Stimulated activated CD8-positive, alpha-beta memory T cell treated with anti-CD3 and anti-CD28 coated beads, Interleukin-4, amount 100 ng/mL, for 24 hours (primary cell): ENCODE data around the gene WARS2.
"Not testable (repeated sequence)": the region's sequence is repeated elsewhere in the genome, so short reads cannot be mapped to it uniquely, and the experiment has no call there.

Experiments
- DNase-seq: peaks from one replicate; pipeline ENCODE4 v3.0.0-alpha.2; 2020; ENCODE audit warnings: low read depth

The WARS2 gene

DNA sequence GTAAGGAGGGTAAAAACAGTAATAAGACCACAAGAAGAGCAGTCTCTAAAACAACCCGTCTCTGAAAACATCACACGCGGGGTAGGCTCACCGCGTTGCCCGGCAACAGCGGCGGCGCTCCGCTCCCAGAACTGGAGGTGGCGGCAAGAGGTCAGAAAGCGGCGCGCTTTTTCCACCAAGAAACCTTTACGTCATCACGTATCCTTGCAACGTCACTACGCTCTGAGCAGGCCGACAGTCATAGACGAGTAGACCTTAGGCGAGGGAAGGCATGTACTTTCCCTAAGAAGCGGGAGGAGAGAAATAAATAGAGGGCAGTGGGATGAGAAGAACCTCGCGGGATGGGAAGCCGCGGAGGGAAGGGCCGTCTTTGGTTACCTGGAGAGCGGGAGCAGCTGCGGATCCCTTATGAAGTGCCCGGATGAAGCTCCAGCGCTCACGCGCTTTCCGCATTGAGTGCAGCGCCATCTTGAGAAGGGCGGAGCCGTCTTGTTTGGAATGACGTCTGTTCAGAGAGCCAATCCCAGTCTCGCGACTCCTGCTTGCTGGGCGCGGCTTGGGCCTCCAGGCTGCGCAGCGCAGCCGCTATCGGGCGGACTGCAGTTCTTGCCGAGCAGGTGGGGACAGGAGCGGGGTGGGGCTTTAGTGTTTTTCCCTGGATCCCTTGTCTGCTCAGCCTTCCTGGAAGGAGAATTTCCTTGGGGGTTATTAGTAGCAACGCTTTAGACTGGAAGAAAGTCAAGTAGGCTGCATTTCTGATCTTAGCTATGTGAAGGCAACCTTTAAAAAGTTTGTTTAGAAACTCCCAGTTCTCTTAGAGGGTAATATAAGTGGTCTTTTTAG is at the start of gene WARS2:
Gene WARS2 (minus strand): TSS at position 477 of the 843 bp plus-strand sequence. CDS start 9 bp downstream, at position 468.
- DNase-seq = peak; percentile 86

- DNase-seq = no peak
These were observed 48.5 kb upstream of the WARS2 start for GRCh38 chr1:119188926-119189325.

DNA sequence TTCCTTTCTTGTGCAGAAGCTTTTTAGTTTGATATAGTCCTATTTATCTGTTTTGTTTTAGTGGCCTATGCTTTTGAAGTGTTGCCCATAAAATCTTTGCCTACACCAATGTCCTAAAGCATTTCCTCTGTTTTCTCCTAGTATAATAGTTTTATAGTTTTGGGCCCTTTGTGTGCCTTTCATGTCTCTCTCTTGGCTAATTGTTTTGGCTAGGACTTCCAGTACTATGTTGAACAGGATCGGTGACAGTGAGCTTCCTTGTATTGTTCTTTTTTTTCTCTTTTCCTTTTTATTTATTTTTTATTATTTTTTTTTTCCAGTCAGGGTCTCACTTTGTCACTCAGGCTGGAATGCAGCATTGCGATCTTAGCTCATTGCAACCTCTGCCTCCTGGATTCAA is 47.0 kb upstream of the WARS2 start:
- no peak for DNase-seq

DNA sequence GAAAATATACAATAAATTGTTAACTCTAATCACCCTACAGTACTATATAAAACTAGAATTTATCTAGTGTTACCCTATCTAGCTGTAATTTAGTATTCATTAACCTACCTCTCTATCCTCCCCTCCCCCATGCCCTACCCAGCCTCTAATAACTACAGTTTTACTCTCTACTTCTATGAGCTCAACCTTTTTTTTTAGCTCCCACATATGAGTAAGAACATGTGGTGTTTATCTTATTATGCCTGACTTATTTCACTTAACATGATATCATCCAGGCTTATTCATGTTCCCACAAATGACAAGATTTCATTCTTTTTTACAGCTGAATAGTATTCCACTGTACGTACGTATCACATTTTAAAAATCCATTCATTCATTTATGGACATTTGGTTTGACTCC is 46.0 kb upstream of the WARS2 start:
- no peak for DNase-seq

GRCh38 chr1:119184972-119185371 is 44.5 kb upstream of the WARS2 start:
- DNase-seq = no peak

- DNase-seq = no peak
These were observed 40.8 kb upstream of the WARS2 start for GRCh38 chr1:119181218-119181617.

DNA sequence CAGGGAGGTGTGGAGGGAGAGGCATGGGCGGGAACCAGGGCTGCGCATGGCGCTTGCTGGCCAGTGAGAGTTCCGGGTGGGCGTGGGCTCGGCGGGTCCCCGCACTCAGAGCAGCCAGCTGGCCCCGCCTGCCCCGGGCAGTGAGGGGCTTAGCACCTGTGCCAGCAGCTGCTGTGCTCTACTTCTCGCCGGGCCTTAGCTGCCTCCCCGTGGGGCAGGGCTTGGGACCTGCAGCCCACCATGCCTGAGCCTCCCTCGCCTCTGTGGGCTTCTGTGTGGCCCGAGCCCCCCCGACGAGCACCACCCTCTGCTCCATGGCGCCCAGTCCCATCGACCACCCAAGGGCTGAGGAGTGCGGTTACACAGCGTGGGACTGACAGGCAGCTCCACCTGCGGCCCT is 38.6 kb upstream of the WARS2 start:
- no peak for DNase-seq

- DNase-seq = not testable (repeated sequence)
These were observed 32.5 kb upstream of the WARS2 start for GRCh38 chr1:119172927-119173326.

- not testable (repeated sequence) for DNase-seq
These were observed 31.0 kb upstream of the WARS2 start for GRCh38 chr1:119171381-119172010.

DNA sequence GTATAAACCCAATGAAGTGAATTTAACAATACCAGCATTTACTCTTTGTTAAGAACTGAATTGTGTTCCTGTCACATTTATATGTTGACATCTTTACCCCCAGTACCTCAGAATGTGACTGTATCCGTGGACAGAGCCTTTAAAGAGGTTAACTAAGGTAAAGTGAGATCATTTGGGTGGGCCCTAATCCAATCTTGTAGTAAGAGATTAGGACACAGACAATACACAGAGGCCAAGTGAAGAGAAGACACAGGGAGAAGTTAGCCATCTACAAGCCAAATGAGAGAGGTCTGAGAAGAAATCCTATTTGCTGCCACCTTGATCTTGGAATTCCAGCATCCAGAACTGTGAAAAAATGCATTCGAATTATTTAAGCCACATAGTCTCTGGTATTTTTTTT is 22.9 kb upstream of the WARS2 start:
- DNase-seq = no peak

DNA sequence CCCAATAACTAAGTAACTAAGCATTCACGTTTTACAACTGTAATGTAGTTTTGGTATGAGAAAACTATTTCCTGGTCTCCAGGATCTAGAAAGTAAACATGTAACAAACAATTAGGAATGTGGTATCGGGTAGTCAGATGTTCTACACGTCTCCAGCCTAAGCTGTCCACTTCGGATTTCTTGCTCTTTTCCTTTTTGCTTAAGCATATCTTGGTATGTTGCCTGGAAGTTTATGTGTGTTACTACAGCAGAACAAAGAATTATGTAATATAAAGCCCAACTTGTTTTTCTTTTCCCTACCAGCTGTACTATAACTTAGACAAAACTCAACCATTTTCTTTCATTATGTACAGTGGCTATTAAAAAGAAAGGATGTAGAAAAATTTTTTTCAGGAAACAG is 20.4 kb upstream of the WARS2 start:
- no peak for DNase-seq

GRCh38 chr1:119160409-119160808 is 20.0 kb upstream of the WARS2 start:
- no peak for DNase-seq

DNA sequence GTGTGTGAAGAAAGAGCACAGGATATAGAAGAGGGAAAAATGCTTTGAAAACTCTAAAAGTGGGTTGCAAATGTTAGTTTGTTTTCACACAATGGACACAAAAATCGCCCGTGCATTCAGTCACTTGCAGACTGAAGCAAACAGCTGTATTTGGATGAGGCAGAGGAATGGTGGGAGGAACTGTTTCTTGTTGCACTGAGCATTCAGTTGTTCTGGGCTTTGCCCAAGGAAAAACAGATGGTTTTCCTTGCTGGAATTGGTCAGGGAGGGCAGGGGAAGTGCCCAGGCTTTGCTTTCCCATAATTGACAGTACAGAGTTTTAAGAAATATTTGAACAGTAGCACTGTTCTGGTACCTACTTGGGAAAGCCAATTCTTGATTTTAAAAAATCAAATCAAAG is 19.5 kb upstream of the WARS2 start:
- no peak for DNase-seq

GRCh38 chr1:119159111-119159510 is 18.7 kb upstream of the WARS2 start:
- no peak for DNase-seq

DNA sequence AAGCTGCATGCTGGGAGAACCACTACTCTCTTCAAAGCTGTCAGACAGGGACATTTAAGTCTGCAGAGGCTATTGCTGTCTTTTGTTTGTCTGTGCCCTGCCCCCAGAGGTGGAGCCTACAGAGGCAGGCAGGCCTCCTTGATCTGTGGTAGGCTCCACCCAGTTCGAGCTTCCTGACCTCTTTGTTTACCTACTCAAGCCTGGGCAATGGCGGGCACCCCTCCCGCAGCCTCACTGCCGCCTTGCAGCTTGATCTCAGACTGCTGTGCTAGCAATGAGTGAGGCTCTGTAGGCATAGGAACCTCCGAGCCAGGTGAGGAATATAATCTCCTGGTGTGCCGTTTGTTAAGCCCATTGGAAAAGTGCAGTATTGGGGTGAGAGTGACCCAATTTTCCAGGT is 16.3 kb upstream of the WARS2 start:
- not testable (repeated sequence) for DNase-seq

DNA sequence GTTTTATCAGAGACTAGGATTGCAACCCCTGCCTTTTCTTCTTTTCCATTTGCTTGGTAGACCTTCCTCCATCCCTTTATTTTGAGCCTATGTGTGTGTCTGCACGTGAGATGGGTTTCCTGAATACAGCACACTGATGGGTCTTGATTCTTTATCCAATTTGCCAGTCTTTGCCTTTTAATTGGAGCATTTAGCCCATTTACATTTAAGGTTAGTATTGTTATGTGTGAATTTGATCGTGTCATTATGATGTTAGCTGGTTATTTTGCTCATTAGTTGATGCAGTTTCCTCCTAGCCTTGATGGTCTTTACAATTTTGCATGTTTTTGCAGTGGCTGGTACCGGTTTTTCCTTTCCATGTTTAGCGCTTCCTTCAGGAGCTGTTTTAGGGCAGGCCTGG is 14.6 kb upstream of the WARS2 start:
- DNase-seq = not testable (repeated sequence)

- DNase-seq = no peak
These were observed 9.7 kb upstream of the WARS2 start for GRCh38 chr1:119150150-119150549.

- DNase-seq = no peak
These were observed 7.2 kb upstream of the WARS2 start for GRCh38 chr1:119147661-119148090.

DNA sequence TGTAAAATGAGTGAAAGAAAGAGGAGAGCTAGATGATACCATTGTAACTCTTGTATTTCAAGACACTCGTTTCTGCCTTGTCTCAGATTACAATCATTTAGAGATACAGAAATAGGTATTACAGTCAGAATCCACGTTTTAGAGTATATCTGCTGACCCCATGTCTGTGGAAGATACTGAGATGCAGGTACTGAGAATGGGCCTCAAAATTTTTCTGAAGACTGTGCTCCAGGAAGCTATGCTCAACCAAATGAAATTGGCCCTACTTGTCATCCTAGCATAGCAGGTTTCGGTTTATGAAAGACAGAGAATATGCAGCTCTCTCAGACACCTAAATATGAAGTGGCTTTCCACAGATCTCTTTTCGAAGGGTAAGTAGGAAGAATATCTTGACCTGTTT is 6.0 kb upstream of the WARS2 start:
- DNase-seq = no peak

- no peak for DNase-seq
These were observed 4.4 kb upstream of the WARS2 start for GRCh38 chr1:119144813-119145212.

GRCh38 chr1:119143706-119144105 is 3.3 kb upstream of the WARS2 start:
- no peak for DNase-seq

- DNase-seq = no peak
These were observed 1.2 kb upstream of the WARS2 start for GRCh38 chr1:119141660-119142059.

- peak; percentile 14 for DNase-seq
These were observed 569 bp upstream of the WARS2 start for GRCh38 chr1:119141020-119141424.

DNA sequence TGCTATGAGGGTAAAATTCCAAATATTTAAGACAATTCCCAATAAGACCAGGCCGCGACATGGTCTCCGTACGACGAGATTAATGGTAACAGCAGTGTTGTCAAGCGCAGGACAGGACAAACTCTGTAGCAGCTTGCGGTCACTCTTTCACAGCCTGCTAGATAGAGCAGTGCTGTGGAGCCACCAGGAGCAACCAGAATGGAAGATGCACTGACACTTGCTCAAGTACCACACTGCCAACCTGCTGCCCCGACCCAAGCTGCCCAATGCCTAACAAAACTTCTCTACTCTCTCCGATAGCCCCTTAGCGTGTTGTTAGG is 636 bp downstream of the WARS2 start:
- DNase-seq = no peak
